ENCODE data around the gene APOC4.
"Not testable (repeated sequence)": the region's sequence is repeated elsewhere in the genome, so short reads cannot be mapped to it uniquely, and the experiment has no call there.

The APOC4 gene

GRCh38 chr19:44958090-44958489, 16.1 kb downstream of the APOC4 start:
- DNase-seq (ENCODE audit: low read depth) = no peak

GRCh38 chr19:44959691-44960090, 17.7 kb downstream of the APOC4 start:
- no peak for DNase-seq (ENCODE audit: low read depth)

DNA sequence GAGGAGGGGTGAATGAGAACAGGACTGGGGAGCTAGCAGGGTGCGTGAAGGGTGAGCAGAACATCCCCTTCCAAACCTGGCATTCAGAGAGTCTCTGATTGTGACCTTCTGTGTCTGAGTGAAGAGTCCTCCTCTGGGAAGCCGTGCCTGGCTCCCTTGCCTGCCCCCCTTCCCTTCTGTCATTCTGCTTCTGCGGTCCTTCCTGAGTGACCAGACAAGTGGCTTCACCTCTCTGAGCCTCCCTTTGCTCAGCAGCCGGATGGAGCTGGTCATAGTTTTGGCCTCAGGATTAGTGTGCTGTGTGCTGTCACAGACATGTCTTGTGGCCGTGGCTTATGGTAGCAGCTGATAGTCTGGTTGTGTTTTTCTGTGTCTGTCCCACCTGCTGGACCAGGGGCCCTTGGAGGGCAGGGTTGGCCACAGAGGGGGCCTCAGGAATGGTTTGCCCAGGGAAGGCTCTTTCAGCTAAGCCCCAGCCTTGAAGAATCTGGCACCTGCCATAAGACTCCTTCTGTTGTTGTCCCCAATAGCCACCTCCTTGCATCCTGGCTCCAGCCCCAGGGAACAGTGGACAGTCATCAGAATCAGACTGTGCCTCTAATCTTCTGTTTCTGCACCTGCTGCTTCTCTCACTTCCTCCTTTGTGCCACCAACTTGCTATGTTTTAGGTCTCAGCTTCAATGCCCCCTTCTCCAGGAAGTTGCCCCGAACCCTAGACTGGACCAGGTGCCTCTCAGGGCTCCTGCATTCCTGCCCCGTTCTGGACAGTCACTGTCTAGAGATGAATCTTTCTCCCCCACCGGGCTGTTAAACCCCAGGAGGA, 19.1 kb downstream of the APOC4 start:
- no peak for DNase-seq (ENCODE audit: low read depth)

DNA sequence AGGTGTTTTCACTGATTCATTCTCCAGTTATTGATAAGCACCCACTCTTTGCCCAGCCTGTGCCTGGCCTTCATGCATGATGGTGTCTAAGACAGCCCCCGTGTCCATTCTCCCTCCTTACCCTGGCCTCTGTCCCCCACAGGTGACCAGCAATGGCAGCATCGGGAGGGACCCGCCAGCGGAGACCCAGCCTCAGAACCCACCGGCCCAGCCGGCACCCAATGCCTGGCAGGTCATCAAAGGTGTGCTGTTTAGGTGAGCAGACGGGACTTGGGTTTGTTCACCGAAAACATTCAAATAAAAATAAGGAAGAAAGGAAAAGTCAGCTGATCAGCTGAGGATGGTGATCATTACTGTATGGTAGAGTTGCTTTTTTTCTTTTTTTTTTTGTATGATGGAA, 19.8 kb downstream of the APOC4 start:
- no peak for DNase-seq (ENCODE audit: low read depth)

- no peak for DNase-seq (ENCODE audit: low read depth)
Observed at GRCh38 chr19:44968118-44968517, 26.1 kb downstream of the APOC4 start.

GRCh38 chr19:44968670-44969069, 26.6 kb downstream of the APOC4 start:
- no peak for DNase-seq (ENCODE audit: low read depth)

DNA sequence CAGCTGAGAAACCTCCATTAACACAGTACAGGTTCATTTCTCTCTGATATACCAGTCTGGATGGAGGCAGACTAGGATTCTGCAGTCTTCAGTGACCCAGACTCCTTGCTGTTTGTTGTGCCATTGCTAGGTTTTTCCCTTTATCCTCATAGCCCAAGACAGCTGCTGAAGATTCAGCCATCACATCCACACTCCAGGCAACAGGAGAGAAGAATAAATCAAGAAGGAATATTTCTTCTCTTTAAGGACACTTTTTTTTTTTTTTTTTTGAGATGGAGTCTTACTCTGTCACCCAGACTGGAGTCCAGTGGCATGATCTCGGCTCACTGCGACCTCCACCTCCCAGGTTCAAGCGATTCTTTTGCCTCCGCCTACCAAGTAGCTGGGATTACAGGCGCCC, 27.4 kb downstream of the APOC4 start:
- DNase-seq (ENCODE audit: low read depth) = no peak

- not testable (repeated sequence) for DNase-seq (ENCODE audit: low read depth)
Observed at GRCh38 chr19:44971451-44971850, 29.4 kb downstream of the APOC4 start.

- no peak for DNase-seq (ENCODE audit: low read depth)
Observed at GRCh38 chr19:44972802-44973201, 30.8 kb downstream of the APOC4 start.

GRCh38 chr19:44973982-44974735, 32.1 kb downstream of the APOC4 start:
- no peak for DNase-seq (ENCODE audit: low read depth)

GRCh38 chr19:44974857-44975256, 32.8 kb downstream of the APOC4 start:
- no peak for DNase-seq (ENCODE audit: low read depth)

GRCh38 chr19:44975444-44975843, 33.4 kb downstream of the APOC4 start:
- DNase-seq (ENCODE audit: low read depth) = no peak

GRCh38 chr19:44984005-44984404, 42.0 kb downstream of the APOC4 start:
- no peak for DNase-seq (ENCODE audit: low read depth)

GRCh38 chr19:44985445-44985844, 43.4 kb downstream of the APOC4 start:
- no peak for DNase-seq (ENCODE audit: low read depth)

DNA sequence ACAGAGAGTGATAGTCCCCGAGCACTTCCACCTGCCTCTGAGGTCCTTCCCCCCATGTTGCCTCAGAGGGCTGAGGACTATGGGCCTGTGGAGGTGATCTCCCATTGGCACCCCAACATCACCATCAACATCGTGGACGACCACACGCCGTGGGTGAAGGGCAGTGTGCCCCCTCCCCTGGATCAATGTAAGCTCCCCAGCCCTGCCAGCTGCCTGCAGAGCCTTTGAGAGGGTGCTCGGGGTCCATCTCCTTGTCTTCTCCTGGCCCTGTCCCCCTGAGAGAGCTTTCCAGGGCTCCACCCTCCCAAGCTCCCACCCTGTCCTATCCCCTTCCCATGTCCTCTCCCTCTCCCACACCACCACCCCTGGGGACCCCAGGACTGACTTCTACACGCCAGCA, 44.4 kb downstream of the APOC4 start:
- DNase-seq (ENCODE audit: low read depth) = no peak

GRCh38 chr19:44987148-44987675, 45.2 kb downstream of the APOC4 start:
- DNase-seq (ENCODE audit: low read depth) = no peak

GRCh38 chr19:44988273-44988672, 46.2 kb downstream of the APOC4 start:
- DNase-seq (ENCODE audit: low read depth) = no peak

- peak; percentile 17 for DNase-seq (ENCODE audit: low read depth)
Observed at GRCh38 chr19:44988896-44989556, 47.0 kb downstream of the APOC4 start.

DNA sequence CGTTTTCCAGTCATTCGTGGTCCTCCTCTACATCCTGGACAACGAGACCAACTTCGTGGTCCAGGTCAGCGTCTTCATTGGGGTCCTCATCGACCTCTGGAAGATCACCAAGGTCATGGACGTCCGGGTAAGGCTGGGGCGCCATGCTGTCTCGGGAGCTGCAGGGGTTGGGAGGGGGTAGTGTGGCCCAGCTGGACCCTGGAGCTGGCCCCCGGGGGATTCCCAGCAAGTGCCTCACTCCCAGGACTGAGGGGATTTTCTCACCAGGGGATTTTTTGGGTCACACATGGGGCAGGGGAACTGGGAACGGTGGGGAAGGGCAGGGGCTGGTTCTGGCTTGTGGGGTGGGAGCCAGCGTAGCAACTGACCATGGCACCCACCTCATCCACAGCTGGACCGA, 48.4 kb downstream of the APOC4 start:
- DNase-seq (ENCODE audit: low read depth) = no peak

DNA sequence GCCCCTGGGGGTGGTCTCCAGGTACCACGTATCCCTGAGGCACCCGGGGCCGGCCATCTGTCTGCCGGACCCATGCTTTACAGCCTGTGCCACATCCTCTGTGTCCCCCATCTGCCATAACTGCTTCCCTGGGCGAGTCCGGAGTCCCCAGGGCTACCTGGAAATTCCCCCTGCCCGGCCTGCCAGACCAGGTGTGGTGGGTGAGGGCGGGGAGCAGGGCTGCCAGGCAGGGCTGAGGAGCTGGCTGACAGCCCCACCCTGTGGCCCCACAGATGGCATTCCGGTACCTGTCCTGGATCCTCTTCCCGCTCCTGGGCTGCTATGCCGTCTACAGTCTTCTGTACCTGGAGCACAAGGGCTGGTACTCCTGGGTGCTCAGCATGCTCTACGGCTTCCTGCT, 48.9 kb downstream of the APOC4 start:
- no peak for DNase-seq (ENCODE audit: low read depth)

GRCh38 chr19:44992336-44993163, 50.5 kb downstream of the APOC4 start:
- no peak for DNase-seq (ENCODE audit: low read depth)

DNA sequence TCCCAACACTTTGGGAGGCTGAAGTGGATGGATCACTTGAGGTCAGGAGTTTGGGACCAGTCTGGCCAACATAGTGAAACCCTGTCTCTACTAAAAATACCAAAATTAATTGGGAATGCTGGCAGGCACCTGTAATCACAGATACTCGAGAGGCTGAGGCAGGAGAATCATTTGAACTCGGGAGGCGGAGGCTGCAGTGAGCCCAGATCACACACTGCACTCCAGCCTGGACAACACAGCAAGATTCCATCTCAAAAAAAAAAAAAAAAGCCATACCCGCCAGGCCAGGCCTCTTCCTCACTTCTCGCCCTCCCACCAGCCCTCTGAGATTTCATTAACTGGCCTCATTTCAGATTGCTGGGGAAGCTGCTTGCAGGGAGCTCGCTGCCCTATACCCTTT, 51.5 kb downstream of the APOC4 start:
- DNase-seq (ENCODE audit: low read depth) = no peak

Measured in GM04504 (cell line).